Spleen (tissue), 11 donors: ENCODE results near the gene ENTPD2. TPM values are rescaled to one million over a fixed set of nuclear protein-coding genes. Genes with fewer than 3 reads are reported as not detected.

Experiments
- DNase-seq: peaks from one replicate; pipeline ENCODE4 v3.0.0-alpha.2; 2020
- H3K27ac ChIP-seq, 8 donors: fragments of 200-600 bp; sonication (generic) in 7 of 8; 1 replicate in 4 of 8; 2 replicates in 4 of 8; pipeline versions ENCODE4 v1.5.0 to v1.8.0; 2016 to 2021; ENCODE audit warnings: inconsistent platforms in 4 of 8, mild to moderate bottlenecking in 4 of 8, moderate library complexity in 1 of 8
- H3K27me3 ChIP-seq, 7 donors: fragments of 200-600 bp; sonication (generic) in 6 of 7; replicated peaks in 1 of 7; 1 replicate in 4 of 7; 2 replicates in 3 of 7; pipeline versions ENCODE4 v1.5.0 to v1.8.0; 2016 to 2021; ENCODE audit warnings: inconsistent platforms in 3 of 7, mild to moderate bottlenecking in 1 of 7
- H3K36me3 ChIP-seq, 6 donors: fragments of 200-600 bp; sonication (generic) in 5 of 6; 1 replicate in 4 of 6; 2 replicates in 2 of 6; pipeline versions ENCODE4 v1.5.0 to v1.8.0; 2016 to 2021; ENCODE audit warnings: inconsistent platforms in 2 of 6
- H3K4me1 ChIP-seq, 6 donors: fragments of 200-600 bp; sonication (generic) in 5 of 6; 1 replicate in 3 of 6; 2 replicates in 3 of 6; pipeline versions ENCODE4 v1.5.0 to v1.8.0; 2016 to 2021; ENCODE audit warnings: inconsistent platforms in 3 of 6
- H3K4me3 ChIP-seq, 8 donors: fragments of 200-600 bp; sonication (generic) in 7 of 8; 1 replicate in 4 of 8; 2 replicates in 4 of 8; pipeline versions ENCODE4 v1.5.0 to v1.8.0; 2016 to 2021; ENCODE audit warnings: inconsistent platforms in 4 of 8, mild to moderate bottlenecking in 4 of 8, moderate library complexity in 2 of 8
- H3K9me3 ChIP-seq, 8 donors: fragments of 200-600 bp; sonication (generic) in 7 of 8; 1 replicate in 4 of 8; 2 replicates in 4 of 8; pipeline versions ENCODE4 v1.5.0 to v1.8.0; 2016 to 2021; ENCODE audit warnings: inconsistent platforms in 4 of 8
- POLR2A ChIP-seq, 3 donors: fragments of 450-650 bp; IDR thresholded peaks; one replicate each; pipeline ENCODE4 v1.5.1; 2017; ENCODE audit warnings: antibody characterized with exemption in 3 of 3, mild to moderate bottlenecking in 1 of 3
- POLR2AphosphoS5 ChIP-seq, 3 donors: sonication (generic); formaldehyde crosslinking; IDR thresholded peaks; one replicate each; pipeline ENCODE4 v1.5.1; 2017; ENCODE audit warnings: antibody characterized with exemption in 3 of 3
- WGBS, 5 donors: extraction: QIAGEN DNeasy Blood & Tissue Kit in 3 of 5; methylation state at CpG; one replicate each; pipeline versions ENCODE4 v1.1.5 to v1.1.7; 2013 to 2018; 5-methylcytosine and 5-hydroxymethylcytosine counted together
- intact Hi-C: fragments of 100-400 bp; cut with DNase I; formaldehyde crosslinking; loops from one replicate; pipeline ENCODE4 v1.15.0; 2023; ENCODE audit warnings: low total_unique reads
- polyA plus RNA-seq, 3 donors: library from polyadenylated mRNA; stranded (reverse); fragments of 200-250 nt; gene quantifications; one replicate each; pipeline ENCODE4 v1.2.1, GENCODE V29; 2013
- total RNA-seq, 7 donors: library from RNA; depleted of rRNA in 3 of 7; stranded (reverse); fragments of >200 nt in 3 of 7; fragmentation: NEBNext Ultra II Directional in 4 of 7; extraction: Animal tissue kit (Norgen Biotek cat#: 25700) in 4 of 7; gene quantifications; one replicate each; pipeline versions ENCODE4 v1.1.0 to v1.2.1, GENCODE V29; 2016 to 2021
- TF ChIP-seq, protein P1 (sequence below), 11 experiments: fragments of 200-600 bp in 7 of 11; fragments of 450-650 bp in 4 of 11; sonication (generic) in 4 of 11; IDR thresholded peaks in 8 of 11; conservative IDR thresholded peaks in 3 of 11; 1 replicate in 7 of 11; 2 replicates in 4 of 11; pipeline versions ENCODE4 v1.4.0 to v1.8.0; 2016 to 2021; ENCODE audit warnings: antibody characterized with exemption in 11 of 11, inconsistent platforms in 4 of 11, mild to moderate bottlenecking in 1 of 11
- donor health status: healthy with polysubstance abuse.
- donor health status: DM: no; HTN: no; CAD: no; lungs with moderate emphysema.
- donor health status: DM: no; HTN: no; CAD: no.
- donor health status: Bipolar disorder and iron deficiency.
- donor health status: healthy.
- donor health status: DM: no; HTN: no; CAD: no.
- donor health status: DM: yes; HTN: yes; CAD: no.

Gene ENTPD2
- total and polyA plus RNA-seq, 10 donors: 0.11 to 0.58 (median 0.36) TPM; not detected in 6

- no peaks in the 10 kb centered on the region for H3K27me3 ChIP-seq
- intact Hi-C loops: no loop called here
- H3K4me1 ChIP-seq: peaks cover 0 to 20% (median 8%) of the 10 kb centered on the region in 6 donors
- H3K9me3 ChIP-seq: no peaks in the 10 kb centered on the region
- H3K4me3 ChIP-seq: no peak overlapping the region
- H3K36me3 ChIP-seq: peaks cover 0 to 100% (median 62%) of the 10 kb centered on the region in 6 donors
- H3K27ac ChIP-seq: peak overlapping the region in 1 of 8 donors; percentile 86
- no peak for DNase-seq
- WGBS, 5 donors: 89 to 97% (median 93%) methylated on average over 3 to 20 of the region's 20 CpGs
- TF ChIP-seq POLR2AphosphoS5 (IDR thresholded peaks at IDR 0.05) (peak in 1 of 3 donors; percentile 17), POLR2A (IDR thresholded peaks at IDR 0.05) (no peak)
- TF ChIP-seq, protein P1, sequence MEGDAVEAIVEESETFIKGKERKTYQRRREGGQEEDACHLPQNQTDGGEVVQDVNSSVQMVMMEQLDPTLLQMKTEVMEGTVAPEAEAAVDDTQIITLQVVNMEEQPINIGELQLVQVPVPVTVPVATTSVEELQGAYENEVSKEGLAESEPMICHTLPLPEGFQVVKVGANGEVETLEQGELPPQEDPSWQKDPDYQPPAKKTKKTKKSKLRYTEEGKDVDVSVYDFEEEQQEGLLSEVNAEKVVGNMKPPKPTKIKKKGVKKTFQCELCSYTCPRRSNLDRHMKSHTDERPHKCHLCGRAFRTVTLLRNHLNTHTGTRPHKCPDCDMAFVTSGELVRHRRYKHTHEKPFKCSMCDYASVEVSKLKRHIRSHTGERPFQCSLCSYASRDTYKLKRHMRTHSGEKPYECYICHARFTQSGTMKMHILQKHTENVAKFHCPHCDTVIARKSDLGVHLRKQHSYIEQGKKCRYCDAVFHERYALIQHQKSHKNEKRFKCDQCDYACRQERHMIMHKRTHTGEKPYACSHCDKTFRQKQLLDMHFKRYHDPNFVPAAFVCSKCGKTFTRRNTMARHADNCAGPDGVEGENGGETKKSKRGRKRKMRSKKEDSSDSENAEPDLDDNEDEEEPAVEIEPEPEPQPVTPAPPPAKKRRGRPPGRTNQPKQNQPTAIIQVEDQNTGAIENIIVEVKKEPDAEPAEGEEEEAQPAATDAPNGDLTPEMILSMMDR (IDR thresholded peaks at IDR 0.05 in 8 of 11, conservative IDR thresholded peaks at IDR 0.05 in 3 of 11): no peak
Observed at GRCh38 chr9:137097761-137098462, 44.1 kb upstream of the ENTPD2 start.

- peak overlapping the region in 2 of 8 donors; percentile 10 to 58 for H3K4me3 ChIP-seq
- H3K36me3 ChIP-seq: peaks cover 0 to 100% (median 59%) of the 10 kb centered on the region in 6 donors
- no peaks in the 10 kb centered on the region for H3K9me3 ChIP-seq
- no peak for TF ChIP-seq POLR2AphosphoS5 (IDR thresholded peaks at IDR 0.05)
- DNase-seq: no peak
- H3K27me3 ChIP-seq: no peaks in the 10 kb centered on the region
- intact Hi-C loops: no loop called here
- 92 to 97% (median 93%) methylated on average over 28 to 31 of the region's 31 CpGs for WGBS, 5 donors
- peak overlapping the region in 7 of 8 donors; percentile 54 to 86 (median 75) for H3K27ac ChIP-seq
- peaks cover 0 to 20% (median 8%) of the 10 kb centered on the region in 6 donors for H3K4me1 ChIP-seq
Observed at GRCh38 chr9:137096785-137097546, 43.1 kb upstream of the ENTPD2 start.

- peak; percentile 91 for DNase-seq
- 66 to 72% (median 69%) methylated on average over 30 of the region's 30 CpGs for WGBS, 5 donors
- Histone ChIP-seq H3K27me3 (no peaks in the 10 kb centered on the region), H3K27ac (peak overlapping the region; percentile 54 to 86 (median 72)), H3K4me3 (peak overlapping the region in 6 of 8 donors; percentile 2 to 58 (median 15)), H3K4me1 (peaks cover 0 to 22% (median 8%) of the 10 kb centered on the region in 6 donors), H3K36me3 (peaks cover 0 to 98% (median 48%) of the 10 kb centered on the region in 6 donors), H3K9me3 (no peaks in the 10 kb centered on the region)
- intact Hi-C loops: no loop called here
- no peak for TF ChIP-seq POLR2A (IDR thresholded peaks at IDR 0.05)
- TF ChIP-seq, protein P1 (IDR thresholded peaks at IDR 0.05 in 8 of 11, conservative IDR thresholded peaks at IDR 0.05 in 3 of 11): peak; percentile 24 to 67 (median 48)
- peak; percentile 39 to 59 (median 51) for TF ChIP-seq POLR2AphosphoS5 (IDR thresholded peaks at IDR 0.05)
Observed at GRCh38 chr9:137095664-137096517, 42.0 kb upstream of the ENTPD2 start.

- intact Hi-C loops: no loop called here
- H3K9me3 ChIP-seq: no peaks in the 10 kb centered on the region
- no peak for DNase-seq
- 80 to 93% (median 91%) methylated on average over 11 of the region's 11 CpGs for WGBS, 5 donors
- peaks cover 0 to 56% (median 11%) of the 10 kb centered on the region in 6 donors for H3K36me3 ChIP-seq
- H3K27me3 ChIP-seq: no peaks in the 10 kb centered on the region
- H3K4me3 ChIP-seq: no peak overlapping the region
- TF ChIP-seq POLR2A (IDR thresholded peaks at IDR 0.05) (no peak), POLR2AphosphoS5 (IDR thresholded peaks at IDR 0.05) (no peak)
- TF ChIP-seq, protein P1 (IDR thresholded peaks at IDR 0.05 in 8 of 11, conservative IDR thresholded peaks at IDR 0.05 in 3 of 11): no peak
- H3K27ac ChIP-seq: no peak overlapping the region
- H3K4me1 ChIP-seq: peaks cover 14 to 55% (median 32%) of the 10 kb centered on the region in 6 donors
Observed at GRCh38 chr9:137089232-137089947, 35.5 kb upstream of the ENTPD2 start.
